Occipital lobe (tissue), 2 donors: Measurements from ENCODE around the gene APCDD1L. TPM values are rescaled to one million over a fixed set of nuclear protein-coding genes. Genes with fewer than 3 reads are reported as not detected.
"Not testable (repeated sequence)": the region's sequence is repeated elsewhere in the genome, so short reads cannot be mapped to it uniquely, and the experiment has no call there.

Experiments used
- DNase-seq: peaks from one replicate; lab custom pipeline; 2025; lab: John Stamatoyannopoulos, UW
- total RNA-seq: library from RNA; depleted of rRNA; stranded (reverse); fragments of >200 nt; gene quantifications from one replicate; pipeline ENCODE4 v1.2.3, GENCODE V29; 2014

Gene APCDD1L
- total RNA-seq, 1 donor from 2014 or later: not detected

- DNase-seq: no peak
Measured at GRCh38 chr20:58514321-58515232, 622 bp downstream of the APCDD1L start.

- no peak for DNase-seq
Measured at GRCh38 chr20:58513580-58514285, 1.5 kb downstream of the APCDD1L start.

GRCh38 chr20:58512808-58513552 lies 2.2 kb downstream of the APCDD1L start:
- no peak for DNase-seq

GRCh38 chr20:58511861-58512260 lies 3.3 kb downstream of the APCDD1L start:
- no peak for DNase-seq

- no peak for DNase-seq
Measured at GRCh38 chr20:58511364-58511763, 3.8 kb downstream of the APCDD1L start.

- no peak for DNase-seq
Measured at GRCh38 chr20:58510921-58511320, 4.3 kb downstream of the APCDD1L start.

- no peak for DNase-seq
Measured at GRCh38 chr20:58508762-58509395, 6.3 kb downstream of the APCDD1L start.

GRCh38 chr20:58506999-58507398 lies 8.2 kb downstream of the APCDD1L start:
- DNase-seq: not testable (repeated sequence)

- DNase-seq: no peak
Measured at GRCh38 chr20:58504566-58504965, 10.6 kb downstream of the APCDD1L start.

GRCh38 chr20:58503668-58504067 lies 11.5 kb downstream of the APCDD1L start:
- no peak for DNase-seq

- DNase-seq: no peak
Measured at GRCh38 chr20:58500256-58500655, 14.9 kb downstream of the APCDD1L start.

GRCh38 chr20:58498470-58499068 lies 16.6 kb downstream of the APCDD1L start:
- DNase-seq: no peak

- DNase-seq: no peak
Measured at GRCh38 chr20:58497724-58498469, 17.3 kb downstream of the APCDD1L start.

- no peak for DNase-seq
Measured at GRCh38 chr20:58497076-58497641, 18.0 kb downstream of the APCDD1L start.

- DNase-seq: no peak
Measured at GRCh38 chr20:58496429-58496769, 18.8 kb downstream of the APCDD1L start.

- no peak for DNase-seq
Measured at GRCh38 chr20:58495623-58496428, 19.4 kb downstream of the APCDD1L start.

GRCh38 chr20:58494923-58495622 lies 20.1 kb downstream of the APCDD1L start:
- no peak for DNase-seq

GRCh38 chr20:58492795-58493524 lies 22.2 kb downstream of the APCDD1L start:
- no peak for DNase-seq
